Fibroblast of skin of left biceps (primary cell): ENCODE data around the gene CD248.
A peak's percentile ranks its signal among the peaks of the same experiment; 100 is the strongest.
"Not testable (repeated sequence)": the region's sequence is repeated elsewhere in the genome, so short reads cannot be mapped to it uniquely, and the experiment has no call there.

Source experiments
- DNase-seq, 2 experiments: peaks; one replicate each; pipeline ENCODE4 v3.0.0-alpha.2; 2013; ENCODE audit warnings: low read depth in 2 of 2

CD248 gene

GRCh38 chr11:66328302-66329144 lies 11.7 kb upstream of the CD248 start:
- peak; percentile 35 for DNase-seq

GRCh38 chr11:66328031-66328301 lies 11.1 kb upstream of the CD248 start:
- DNase-seq: no peak

- peak in 1 of 2 experiments; percentile 37 for DNase-seq
These were observed 10.6 kb upstream of the CD248 start for GRCh38 chr11:66327171-66328030.

- DNase-seq: no peak
These were observed 9.6 kb upstream of the CD248 start for GRCh38 chr11:66326261-66327111.

- DNase-seq: no peak
These were observed 8.4 kb upstream of the CD248 start for GRCh38 chr11:66325263-66325671.

- peak in 1 of 2 experiments; percentile 29 for DNase-seq
These were observed 7.8 kb upstream of the CD248 start for GRCh38 chr11:66324664-66325063.

- DNase-seq: no peak
These were observed 6.8 kb upstream of the CD248 start for GRCh38 chr11:66323684-66324083.

- no peak for DNase-seq
These were observed 6.0 kb upstream of the CD248 start for GRCh38 chr11:66322732-66323427.

GRCh38 chr11:66321606-66322005 lies 4.8 kb upstream of the CD248 start:
- no peak for DNase-seq

- DNase-seq: not testable (repeated sequence)
These were observed 3.9 kb upstream of the CD248 start for GRCh38 chr11:66320748-66321147.

GRCh38 chr11:66320289-66320688 lies 3.4 kb upstream of the CD248 start:
- not testable (repeated sequence) for DNase-seq

GRCh38 chr11:66318600-66318970 lies 1.7 kb upstream of the CD248 start:
- no peak for DNase-seq

- DNase-seq: peak; percentile 76 to 79
These were observed 1.1 kb upstream of the CD248 start for GRCh38 chr11:66317723-66318599.

GRCh38 chr11:66317322-66317722 lies 478 bp upstream of the CD248 start:
- peak; percentile 35 to 48 for DNase-seq

GRCh38 chr11:66315921-66316811 lies 678 bp downstream of the CD248 start:
- DNase-seq: no peak

GRCh38 chr11:66315498-66315885 lies 1.4 kb downstream of the CD248 start:
- DNase-seq: no peak

GRCh38 chr11:66314561-66315497 lies 2.0 kb downstream of the CD248 start:
- DNase-seq: no peak

GRCh38 chr11:66314186-66314501 lies 2.7 kb downstream of the CD248 start:
- DNase-seq: no peak
